H1 (cell line): ENCODE measurements around the gene SEMA4D. TPM values are rescaled to one million over a fixed set of nuclear protein-coding genes. Genes with fewer than 3 reads are reported as not detected.
A peak's percentile ranks its signal among the peaks of the same experiment; 100 is the strongest.

Experiments
- CTCF ChIA-PET: fragments of 300-600 bp; sonication (Branson Sonifier 250); formaldehyde crosslinking; loops from one replicate; lab custom pipeline; 2021; ENCODE audit not compliant: partially characterized antibody; lab: Charles Lee
- POLR2A ChIA-PET: fragments of 300-600 bp; sonication (Branson Sonifier 250); formaldehyde crosslinking; loops from one replicate; lab custom pipeline; 2021; ENCODE audit warnings: inconsistent platforms; ENCODE audit not compliant: partially characterized antibody; lab: Charles Lee
- DNase-seq, 2 experiments: peaks; one replicate each; pipeline versions ENCODE4 v3.0.0 to v3.0.0-alpha.2; 2010 to 2022; ENCODE audit warnings: low spot score in 2 of 2, low read depth in 1 of 2, mixed read lengths in 1 of 2
- FAIRE-seq: peaks from 2 replicates; lab custom pipeline; 2011; peaks lifted over from hg19 to GRCh38; lab: Jason Lieb, UNC
- H2AFZ ChIP-seq: 2 replicates; pipeline ENCODE4 v1.8.1; 2012; ENCODE audit warnings: low read length, inconsistent platforms
- H2AK5ac ChIP-seq: 2 replicates; pipeline ENCODE4 v1.6.1; 2013; ENCODE audit warnings: low read depth, low read length
- H2BK120ac ChIP-seq: replicated peaks from 2 replicates; pipeline ENCODE3; 2013; ENCODE audit warnings: low read depth, low read length, inconsistent platforms
- H2BK12ac ChIP-seq: 2 replicates; pipeline ENCODE4 v1.6.1; 2013; ENCODE audit warnings: low read depth, low read length
- H2BK15ac ChIP-seq: 2 replicates; pipeline ENCODE4 v1.6.1; 2013; ENCODE audit warnings: low read length
- H2BK20ac ChIP-seq: 2 replicates; pipeline ENCODE4 v1.6.1; 2013; ENCODE audit warnings: low read length
- H2BK5ac ChIP-seq: 2 replicates; pipeline ENCODE4 v1.6.1; 2013; ENCODE audit warnings: low read depth, low read length
- H3K14ac ChIP-seq: 2 replicates; pipeline ENCODE4 v1.6.1; 2013; ENCODE audit warnings: inconsistent platforms; ENCODE audit not compliant: insufficient read length
- H3K18ac ChIP-seq: 2 replicates; pipeline ENCODE4 v1.6.1; 2013; ENCODE audit warnings: low read length; ENCODE audit errors: extremely low read depth
- H3K23ac ChIP-seq: 2 replicates; pipeline ENCODE4 v1.6.1; 2013; ENCODE audit warnings: inconsistent platforms; ENCODE audit not compliant: insufficient read length
- H3K23me2 ChIP-seq: 2 replicates; pipeline ENCODE4 v1.6.1; 2013; ENCODE audit warnings: low read depth, low read length
- H3K27ac ChIP-seq: 2 replicates; pipeline ENCODE4 v1.6.1; 2011; ENCODE audit warnings: low read depth, low read length, inconsistent platforms
- H3K27me3 ChIP-seq, 4 experiments: replicated peaks in 1 of 4; 1 replicate in 1 of 4; 2 replicates in 3 of 4; pipeline versions ENCODE4 v1.6.1 to v1.8.1; 2011 to 2013; ENCODE audit warnings: low read length in 3 of 4, mild to moderate bottlenecking in 3 of 4, inconsistent platforms in 2 of 4, mixed read lengths in 2 of 4, moderate library complexity in 1 of 4; ENCODE audit not compliant: control insufficient read depth in 3 of 4, insufficient read depth in 3 of 4; ENCODE audit errors: extremely low read depth in 1 of 4
- H3K36me3 ChIP-seq, 4 experiments: 2 replicates each; pipeline versions ENCODE4 v1.6.1 to v1.8.1; 2011 to 2013; ENCODE audit warnings: mild to moderate bottlenecking in 4 of 4, low read length in 3 of 4, moderate library complexity in 2 of 4, control low read depth in 1 of 4, inconsistent platforms in 1 of 4; ENCODE audit not compliant: insufficient read depth in 4 of 4, control insufficient read depth in 2 of 4
- H3K4ac ChIP-seq: replicated peaks from 2 replicates; pipeline ENCODE3; 2013; ENCODE audit warnings: low read length, low read depth, mixed read lengths, inconsistent platforms; ENCODE audit not compliant: insufficient read length
- H3K4me1 ChIP-seq, 4 experiments: replicated peaks in 1 of 4; 1 replicate in 1 of 4; 2 replicates in 3 of 4; pipeline versions ENCODE4 v1.6.1 to v1.8.1; 2011 to 2013; ENCODE audit warnings: low read length in 3 of 4, inconsistent platforms in 2 of 4, mixed read lengths in 1 of 4; ENCODE audit not compliant: insufficient read depth in 4 of 4, control insufficient read depth in 3 of 4
- H3K4me2 ChIP-seq, 2 experiments: 2 replicates each; pipeline versions ENCODE4 v1.6.1 to v1.8.1; 2011 to 2013; ENCODE audit warnings: low read depth in 2 of 2, low read length in 2 of 2, control low read depth in 1 of 2, inconsistent platforms in 1 of 2, mild to moderate bottlenecking in 1 of 2; ENCODE audit not compliant: insufficient read depth in 1 of 2
- H3K4me3 ChIP-seq, 4 experiments: fragments of 200-600, 300-600 bp in 1 of 4; sonication (generic), shearing (Covaris generic), sonication (Bioruptor Twin) in 1 of 4; 2 replicates each; pipeline versions ENCODE4 v1.5.1 to v1.8.1; 2011 to 2016; ENCODE audit warnings: low read length in 4 of 4, low read depth in 3 of 4, control low read depth in 2 of 4, inconsistent platforms in 2 of 4, mild to moderate bottlenecking in 2 of 4, mixed read lengths in 1 of 4, moderate library complexity in 1 of 4; ENCODE audit not compliant: insufficient read depth in 2 of 4; ENCODE audit errors: extremely low read depth in 1 of 4
- H3K56ac ChIP-seq: replicated peaks from 2 replicates; pipeline ENCODE3; 2013; ENCODE audit warnings: low read depth, mild to moderate bottlenecking, mixed read lengths, low read length, inconsistent platforms; ENCODE audit not compliant: insufficient read length
- H3K79me1 ChIP-seq: 2 replicates; pipeline ENCODE4 v1.6.1; 2013; ENCODE audit warnings: low read depth, low read length, control low read depth
- H3K79me2 ChIP-seq, 2 experiments: 2 replicates each; pipeline versions ENCODE4 v1.6.1 to v1.8.1; 2012 to 2013; ENCODE audit warnings: low read length in 2 of 2, mild to moderate bottlenecking in 2 of 2, inconsistent platforms in 1 of 2; ENCODE audit not compliant: insufficient read depth in 2 of 2, control insufficient read depth in 1 of 2
- H3K9ac ChIP-seq, 4 experiments: replicated peaks in 1 of 4; 1 replicate in 1 of 4; 2 replicates in 3 of 4; pipeline versions ENCODE4 v1.6.1 to v1.8.1; 2011 to 2013; ENCODE audit warnings: low read depth in 3 of 4, low read length in 3 of 4, control low read depth in 2 of 4, mild to moderate bottlenecking in 2 of 4, moderate library complexity in 2 of 4, inconsistent platforms in 1 of 4; ENCODE audit errors: extremely low read depth in 1 of 4
- H3K9me3 ChIP-seq, 2 experiments: 2 replicates each; pipeline versions ENCODE4 v1.6.1 to v1.8.1; 2012 to 2013; ENCODE audit warnings: mild to moderate bottlenecking in 2 of 2, moderate library complexity in 2 of 2, control low read depth in 1 of 2, inconsistent platforms in 1 of 2, low read depth in 1 of 2, low read length in 1 of 2, mixed read lengths in 1 of 2; ENCODE audit not compliant: insufficient read depth in 2 of 2
- H4K20me1 ChIP-seq, 2 experiments: replicated peaks in 1 of 2; 2 replicates each; pipeline versions ENCODE3 to v1.8.1; 2011 to 2013; ENCODE audit warnings: inconsistent platforms in 2 of 2, low read length in 2 of 2, mild to moderate bottlenecking in 1 of 2; ENCODE audit not compliant: insufficient read depth in 2 of 2, control insufficient read depth in 1 of 2
- H4K5ac ChIP-seq: 2 replicates; pipeline ENCODE4 v1.6.1; 2013; ENCODE audit warnings: low read length, low read depth, mixed read lengths, inconsistent platforms; ENCODE audit not compliant: insufficient read length
- H4K8ac ChIP-seq: 2 replicates; pipeline ENCODE4 v1.8.0; 2013; ENCODE audit warnings: mild to moderate bottlenecking, moderate library complexity, low read length, inconsistent platforms; ENCODE audit not compliant: insufficient read depth; ENCODE audit errors: extremely low read depth
- H4K91ac ChIP-seq: replicated peaks from 2 replicates; pipeline ENCODE3; 2013; ENCODE audit warnings: low read length, mixed read lengths, inconsistent platforms; ENCODE audit not compliant: insufficient read length
- HDAC2 ChIP-seq, 2 experiments: fragments of 300-600 bp in 1 of 2; sonication (generic) in 1 of 2; IDR thresholded peaks; 2 replicates each; pipeline ENCODE4 v1.6.1; 2011 to 2012; ENCODE audit warnings: low read depth in 2 of 2, low read length in 2 of 2, mild to moderate bottlenecking in 2 of 2, moderate library complexity in 2 of 2, borderline replicate concordance in 1 of 2, inconsistent platforms in 1 of 2
- WGBS, 2 experiments: shearing (Covaris generic) in 1 of 2; methylation state at CpG; one replicate each; pipeline versions ENCODE4 v1.1.6 to v1.1.7; 2013 to 2015; ENCODE audit warnings: low lambda C conversion rate in 2 of 2, mixed read lengths in 2 of 2, inconsistent platforms in 1 of 2, low coverage in 1 of 2, missing lambda C conversion rate in 1 of 2; ENCODE audit not compliant: insufficient replicate concordance in 2 of 2, insufficient coverage in 1 of 2, insufficient read length in 1 of 2; ENCODE audit errors: extremely low coverage in 1 of 2, missing lambda C conversion rate in 1 of 2; 5-methylcytosine and 5-hydroxymethylcytosine counted together
- polyA plus RNA-seq, 7 experiments: library from polyadenylated mRNA; depleted of rRNA in 3 of 7; stranded (reverse) in 5 of 7; unstranded in 2 of 7; fragments of >200 nt in 5 of 7; fragments of 200-250 nt in 2 of 7; gene quantifications; 1 replicate in 5 of 7; 2 replicates in 1 of 7; 4 replicates in 1 of 7; pipeline versions ENCODE4 v1.2.1 to v1.2.3, GENCODE V29; 2011 to 2013; ENCODE audit warnings: missing spikeins in 2 of 7, mixed read lengths in 2 of 7
- total RNA-seq: library from RNA; stranded (reverse); fragmentation: NEBNext Ultra II Directional; extraction: Animal tissue kit (Norgen Biotek cat#: 25700); gene quantifications from 2 replicates; pipeline ENCODE4 v1.2.1, GENCODE V29; 2021
- TF ChIP-seq, protein P1 (sequence below): IDR thresholded peaks from 2 replicates; pipeline ENCODE4 v1.6.1; 2011; ENCODE audit warnings: low read length, improper control_type of control experiment

The SEMA4D gene
- total and polyA plus RNA-seq, 2 of the 8 experiments (the other 6 are each of a cell fraction or from before 2014, with no cell fraction given): 21.0 to 70.4 TPM

DNA sequence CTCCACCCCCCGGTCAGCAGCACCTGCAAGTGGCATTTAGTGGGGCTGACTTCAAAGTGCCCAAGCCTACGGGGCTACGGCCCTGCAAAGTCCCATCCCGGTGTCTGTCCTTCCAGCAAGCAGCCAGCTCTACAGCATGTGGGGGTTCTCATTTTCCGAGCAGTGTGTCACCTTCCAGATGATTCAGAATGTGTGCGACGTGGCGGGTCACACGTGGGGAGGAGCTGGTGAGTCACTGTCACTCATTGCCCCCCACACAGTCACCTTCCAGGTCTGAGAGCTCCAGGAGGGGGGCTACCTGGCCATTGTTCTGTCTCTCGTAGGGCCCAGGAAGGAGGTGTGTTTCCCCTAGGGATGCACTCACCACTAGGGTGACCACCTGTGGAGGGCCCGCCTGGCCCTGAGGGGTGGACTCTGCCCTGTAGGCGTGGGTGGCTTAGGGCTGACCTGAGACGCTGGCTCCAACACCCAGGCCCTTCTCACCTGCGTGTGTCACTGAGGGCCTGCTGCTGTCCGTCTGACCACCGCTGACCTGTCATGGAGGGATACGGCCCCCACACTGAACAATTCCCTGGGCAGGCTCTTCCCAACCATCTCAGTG, 70.2 kb downstream of the SEMA4D start:
- Histone ChIP-seq H4K20me1 (peaks cover 0 to 5% of the 10 kb centered on the region in 2 experiments), H2AFZ (no peak overlapping the region), H3K27me3 (no peaks in the 10 kb centered on the region), H3K4me2 (no peak overlapping the region), H3K56ac (no peak overlapping the region), H3K79me1 (peaks cover 22% of the 10 kb centered on the region; the same call in 1 of the 2 replicates), H3K4ac (no peak overlapping the region), H2BK20ac (no peak overlapping the region), H4K91ac (no peak overlapping the region), H3K79me2 (peaks cover 0 to 87% of the 10 kb centered on the region in 2 experiments; a peak in 2 of 4 replicates), H2BK15ac (no peak overlapping the region), H3K9ac (0 out of 7 replicates have a peak overlapping the region, but pooled peaks of 1 of the 4 experiments have one; percentile 7), H3K18ac (no peak overlapping the region; the same call in 1 of the 2 replicates), H2AK5ac (no peak overlapping the region), H4K8ac (peak overlapping the region; percentile 45; the same call in 1 of the 2 replicates), H3K36me3 (no peaks in the 10 kb centered on the region), H3K4me3 (no peak overlapping the region), H3K4me1 (peaks cover 4 to 16% (median 11%) of the 10 kb centered on the region in 4 experiments), H3K23ac (no peak overlapping the region), H2BK5ac (peak overlapping the region; percentile 35; the same call in 1 of the 2 replicates), H2BK120ac (no peak overlapping the region), H2BK12ac (no peak overlapping the region), H3K14ac (no peak overlapping the region), H3K27ac (no peak overlapping the region; the same call in 1 of the 2 replicates), H3K9me3 (peaks cover 0 to 4% of the 10 kb centered on the region in 2 experiments; a peak in 1 of 4 replicates), H3K23me2 (no peaks in the 10 kb centered on the region; the same call in 1 of the 2 replicates), H4K5ac (peak overlapping the region; percentile 5)
- WGBS, 2 experiments: 92% methylated on average over 17 of the region's 17 CpGs; no CpG with 5 or more reads in 1 of the 2 experiments
- POLR2A ChIA-PET: interaction anchor here (2.2 kb wide), 1 partner anchor 121 kb away, joined by 14 read pairs; no protein-coding TSS in a partner anchor
- CTCF ChIA-PET: interaction anchor here (0.9 to 8.9 kb wide), 17 partner anchors 12 to 675 kb away, joined by 3 to 147 read pairs (median 8); no protein-coding TSS in a partner anchor
- FAIRE-seq: no peak
- DNase-seq: no peak
- TF ChIP-seq, protein P1, sequence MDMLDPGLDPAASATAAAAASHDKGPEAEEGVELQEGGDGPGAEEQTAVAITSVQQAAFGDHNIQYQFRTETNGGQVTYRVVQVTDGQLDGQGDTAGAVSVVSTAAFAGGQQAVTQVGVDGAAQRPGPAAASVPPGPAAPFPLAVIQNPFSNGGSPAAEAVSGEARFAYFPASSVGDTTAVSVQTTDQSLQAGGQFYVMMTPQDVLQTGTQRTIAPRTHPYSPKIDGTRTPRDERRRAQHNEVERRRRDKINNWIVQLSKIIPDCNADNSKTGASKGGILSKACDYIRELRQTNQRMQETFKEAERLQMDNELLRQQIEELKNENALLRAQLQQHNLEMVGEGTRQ: no peak
- TF ChIP-seq HDAC2 (IDR thresholded peaks at IDR 0.05; ENCODE audit: borderline replicate concordance in 1 of 2, low read depth in 2 of 2, low read length in 2 of 2): no peak
